IPS DF 4.7 (cell line): Measurements from ENCODE around the gene RND2.
"Not testable (repeated sequence)": the region's sequence is repeated elsewhere in the genome, so short reads cannot be mapped to it uniquely, and the experiment has no call there.

Experiments used
- DNase-seq: peaks from one replicate; pipeline ENCODE4 v3.0.0-alpha.2; 2013; ENCODE audit warnings: low spot score; ENCODE audit errors: extremely low read depth

RND2 gene

DNA sequence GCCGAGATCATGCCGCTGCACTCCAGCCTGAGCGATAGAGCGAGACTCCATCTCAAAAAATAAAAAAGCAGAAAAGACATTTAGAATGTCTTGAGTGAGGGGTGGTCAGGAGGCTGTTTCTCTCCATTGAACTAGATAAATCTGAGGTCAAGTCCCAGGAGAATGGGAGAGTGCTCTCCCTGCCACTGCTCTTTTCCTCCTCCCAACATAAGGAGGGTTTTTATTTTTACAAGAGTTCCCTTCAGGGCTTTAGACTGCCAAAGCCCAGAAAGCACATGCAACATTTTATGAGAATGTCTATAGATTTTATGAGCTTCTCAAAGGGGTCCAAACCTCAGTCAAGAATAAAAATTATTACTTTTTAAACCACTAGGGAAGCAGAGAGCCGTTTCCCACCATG is 1.6 kb downstream of the RND2 start:
- DNase-seq: no peak

- no peak for DNase-seq
Observed at GRCh38 chr17:43027091-43028032, 2.3 kb downstream of the RND2 start.

- no peak for DNase-seq
Observed at GRCh38 chr17:43028221-43028861, 3.3 kb downstream of the RND2 start.

DNA sequence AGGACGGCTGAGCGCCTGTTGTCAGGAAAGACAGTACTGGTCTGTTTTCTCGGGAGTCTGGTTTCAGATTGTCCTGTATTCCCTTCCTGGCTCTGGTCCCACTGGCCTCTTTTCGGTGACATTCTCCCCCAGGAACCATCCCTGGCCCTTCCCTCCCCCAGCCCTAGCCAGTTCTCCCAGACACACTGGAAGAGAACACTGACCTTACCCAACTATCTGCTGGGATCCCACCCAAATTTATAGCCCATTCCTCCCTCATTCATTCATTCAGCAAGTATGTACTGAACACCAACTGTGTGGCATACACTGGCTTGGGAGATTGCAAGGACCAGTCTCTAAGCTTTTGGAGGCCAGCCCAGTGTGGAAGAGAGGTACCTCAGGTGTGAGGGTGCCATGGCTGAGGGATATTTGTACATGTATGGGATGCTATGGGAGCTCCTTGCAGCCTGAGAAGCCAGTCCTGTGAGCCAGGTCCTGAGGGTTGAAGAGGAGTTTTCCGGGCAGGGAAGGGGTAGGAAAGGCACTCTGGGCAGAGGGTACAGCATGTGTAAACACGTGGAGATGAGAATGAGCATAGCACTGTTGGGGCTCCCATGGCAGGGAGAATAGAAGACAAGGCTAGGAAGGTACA is 5.2 kb downstream of the RND2 start:
- no peak for DNase-seq

- no peak for DNase-seq
Observed at GRCh38 chr17:43031666-43032065, 6.6 kb downstream of the RND2 start.

GRCh38 chr17:43033948-43034881 is 9.2 kb downstream of the RND2 start:
- DNase-seq: no peak

GRCh38 chr17:43034894-43035293 is 9.9 kb downstream of the RND2 start:
- no peak for DNase-seq

DNA sequence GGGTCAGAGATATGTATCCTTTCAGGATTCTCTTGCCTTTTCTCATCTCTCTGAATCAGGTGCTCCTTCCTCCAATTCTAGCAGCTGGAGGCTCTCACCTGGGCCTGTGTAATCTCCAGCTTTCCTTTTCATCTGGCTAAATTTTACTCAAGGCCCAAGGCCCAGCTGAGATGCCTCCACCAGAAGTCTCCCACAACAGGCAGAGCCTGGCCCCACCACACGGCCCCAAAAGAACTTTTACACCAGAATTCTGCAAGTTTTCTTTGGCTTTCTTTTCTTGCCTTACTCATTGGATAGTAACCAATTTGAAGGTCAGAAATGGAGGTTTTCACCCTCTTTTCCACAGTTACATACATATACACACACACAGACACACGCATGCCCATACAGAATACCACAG is 14.6 kb downstream of the RND2 start:
- no peak for DNase-seq

- DNase-seq: no peak
Observed at GRCh38 chr17:43040655-43041054, 15.6 kb downstream of the RND2 start.

GRCh38 chr17:43042025-43042628 is 17.1 kb downstream of the RND2 start:
- no peak for DNase-seq

DNA sequence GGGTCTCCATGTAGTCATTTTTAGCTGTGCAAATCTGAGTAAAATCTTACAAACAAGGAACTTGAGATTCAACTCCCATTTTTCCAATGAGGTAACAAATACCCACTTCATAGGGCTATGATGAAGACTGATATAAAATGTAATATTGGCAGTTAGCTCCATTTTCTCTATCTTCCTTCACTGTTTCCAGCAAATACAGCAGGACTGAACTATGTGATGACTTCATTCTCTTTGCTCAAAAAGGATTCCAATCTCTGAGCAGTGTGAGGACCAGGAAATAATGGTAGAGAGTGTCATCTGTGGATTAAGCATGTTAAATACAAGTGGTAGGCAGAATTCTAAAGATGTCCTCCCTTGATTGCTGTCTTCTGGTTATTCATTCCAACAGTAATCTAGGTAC is 18.3 kb downstream of the RND2 start:
- no peak for DNase-seq

DNA sequence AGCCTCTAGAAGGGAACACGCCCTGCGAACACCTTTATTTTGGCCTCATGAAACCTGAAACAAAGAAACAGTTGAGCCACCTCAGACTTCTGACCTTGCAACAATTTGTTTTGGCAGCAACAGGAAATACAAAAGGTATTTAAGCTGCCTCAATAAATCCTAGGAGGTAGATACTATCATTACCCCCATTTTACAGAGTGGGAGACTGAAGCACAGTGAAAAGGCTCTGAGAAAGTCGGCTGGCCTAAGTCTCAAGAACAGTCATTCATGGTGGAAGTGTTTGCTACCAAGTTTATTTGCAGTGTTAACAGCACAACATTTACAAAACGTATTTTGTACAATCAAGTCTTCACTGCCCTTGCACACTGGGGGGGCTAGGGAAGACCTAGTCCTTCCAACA is 19.0 kb downstream of the RND2 start:
- no peak for DNase-seq

DNA sequence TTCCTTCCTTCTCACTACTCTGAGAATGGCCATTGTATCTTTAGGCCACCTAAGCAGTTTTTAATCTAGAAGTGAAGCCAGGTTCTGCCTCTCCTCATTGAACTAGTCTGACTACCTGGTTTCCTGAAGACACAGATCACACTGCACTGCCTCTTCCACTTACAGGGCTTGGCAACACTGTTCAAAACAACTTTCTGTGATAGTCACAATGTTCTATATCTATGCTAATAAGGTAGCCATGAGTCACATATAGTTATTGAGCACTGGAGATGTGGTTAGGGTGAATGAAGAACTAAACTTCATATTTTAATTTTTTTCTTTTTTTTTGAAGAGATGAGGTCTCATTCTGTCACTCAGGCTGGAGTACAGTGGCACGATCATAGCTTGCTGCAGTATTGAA is 26.9 kb downstream of the RND2 start:
- no peak for DNase-seq

DNA sequence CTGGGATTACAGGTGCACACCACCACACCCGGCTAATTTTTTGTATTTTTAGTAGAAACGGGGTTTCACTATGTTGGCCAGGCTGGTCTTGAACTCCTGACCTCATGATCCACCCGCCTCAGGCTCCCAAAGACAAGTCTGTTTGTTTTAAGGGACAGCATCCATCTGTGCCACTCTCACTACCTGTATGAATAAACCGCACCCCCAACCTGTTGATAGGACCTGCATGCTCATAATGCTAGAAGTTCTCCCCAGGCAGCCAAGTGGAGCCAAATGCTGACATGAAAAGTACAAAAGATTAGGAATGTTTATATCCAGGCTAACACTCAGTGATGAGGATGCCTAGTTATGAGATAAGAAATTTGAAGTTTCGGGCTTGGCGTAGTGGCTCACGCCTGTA is 28.0 kb downstream of the RND2 start:
- DNase-seq: not testable (repeated sequence)

DNA sequence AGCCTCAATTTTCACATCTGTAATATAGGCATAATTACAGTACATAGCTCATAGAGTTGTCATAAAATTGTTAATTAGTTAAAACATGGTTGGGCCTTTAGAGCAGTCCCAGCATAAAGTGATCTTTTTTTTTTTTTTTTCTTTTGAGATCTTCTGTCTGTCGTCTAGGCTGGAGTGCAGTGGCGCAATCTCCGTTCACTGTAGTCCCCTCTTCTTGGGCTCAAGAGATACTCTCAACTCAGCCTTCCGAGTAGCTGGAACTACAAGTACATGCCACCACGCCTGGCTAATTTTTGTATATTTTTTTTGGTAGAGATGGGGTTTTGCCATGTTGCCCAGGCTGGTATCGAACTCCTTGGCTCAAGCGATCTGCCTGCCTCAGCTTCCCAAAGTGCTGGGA is 31.0 kb downstream of the RND2 start:
- no peak for DNase-seq

- no peak for DNase-seq
Observed at GRCh38 chr17:43062984-43063638, 38.1 kb downstream of the RND2 start.

DNA sequence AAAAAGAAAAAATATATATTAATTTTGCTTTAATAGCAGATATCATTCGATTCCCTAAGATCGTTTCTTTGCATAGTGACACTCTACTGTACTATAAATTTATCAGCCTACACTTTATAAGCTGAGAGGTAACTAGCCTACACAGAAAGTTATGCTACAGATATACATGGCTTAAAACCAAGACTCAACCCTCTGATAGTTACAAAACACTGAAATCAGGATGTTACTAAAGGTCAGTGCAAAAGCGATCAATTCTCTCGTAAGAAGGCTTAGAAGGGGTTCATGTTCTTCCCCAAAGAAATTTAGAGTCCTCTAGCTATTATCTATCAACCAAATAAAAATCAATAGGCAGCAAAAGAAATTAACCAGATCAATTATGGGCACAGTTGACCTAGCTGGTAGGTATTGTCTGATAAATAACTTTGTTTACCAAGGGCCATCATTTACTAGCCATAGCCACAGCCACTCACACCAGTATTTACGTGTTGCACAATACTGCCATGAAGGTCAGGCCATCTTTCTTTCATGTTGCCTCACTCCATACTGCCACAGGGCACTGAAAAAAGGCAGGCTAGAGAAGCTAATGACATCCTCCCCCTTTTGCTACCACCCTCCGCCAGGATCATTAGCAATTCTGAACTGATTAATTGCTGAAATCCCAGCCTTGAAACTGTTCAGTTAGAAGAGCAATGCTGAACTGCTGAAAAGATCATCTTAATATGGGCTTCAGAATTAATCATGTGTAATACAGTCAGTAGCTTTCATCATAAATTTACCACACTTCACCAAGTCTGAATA is 43.7 kb downstream of the RND2 start:
- DNase-seq: no peak

GRCh38 chr17:43069368-43069898 is 44.4 kb downstream of the RND2 start:
- DNase-seq: no peak

DNA sequence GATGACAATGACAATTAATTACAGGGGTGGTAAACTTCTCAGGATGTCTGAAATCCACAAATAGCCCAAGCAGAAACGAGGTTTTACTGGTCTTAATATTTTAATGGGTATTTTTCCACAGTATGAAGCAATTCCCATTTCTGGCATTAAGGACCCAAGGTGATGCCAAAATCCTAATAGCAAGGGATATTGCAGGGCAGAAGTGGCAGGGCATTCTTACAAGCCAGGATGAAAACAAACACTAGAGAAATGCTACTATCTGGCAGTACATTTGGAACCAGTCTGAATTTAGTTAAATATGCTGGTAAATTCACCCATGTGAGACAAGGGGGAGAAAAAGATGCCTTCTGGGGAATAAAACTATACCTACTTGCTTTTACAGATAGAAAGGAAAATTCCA is 45.2 kb downstream of the RND2 start:
- DNase-seq: no peak
